ENCODE measurements around the gene RNF111. TPM values are rescaled to one million over a fixed set of nuclear protein-coding genes. Genes with fewer than 3 reads are reported as not detected.
"Not testable (repeated sequence)": the region's sequence is repeated elsewhere in the genome, so short reads cannot be mapped to it uniquely, and the experiment has no call there.

RNF111 gene
- total RNA-seq, 2 donors from 2014 or later = 41.3 to 41.8 TPM

DNA sequence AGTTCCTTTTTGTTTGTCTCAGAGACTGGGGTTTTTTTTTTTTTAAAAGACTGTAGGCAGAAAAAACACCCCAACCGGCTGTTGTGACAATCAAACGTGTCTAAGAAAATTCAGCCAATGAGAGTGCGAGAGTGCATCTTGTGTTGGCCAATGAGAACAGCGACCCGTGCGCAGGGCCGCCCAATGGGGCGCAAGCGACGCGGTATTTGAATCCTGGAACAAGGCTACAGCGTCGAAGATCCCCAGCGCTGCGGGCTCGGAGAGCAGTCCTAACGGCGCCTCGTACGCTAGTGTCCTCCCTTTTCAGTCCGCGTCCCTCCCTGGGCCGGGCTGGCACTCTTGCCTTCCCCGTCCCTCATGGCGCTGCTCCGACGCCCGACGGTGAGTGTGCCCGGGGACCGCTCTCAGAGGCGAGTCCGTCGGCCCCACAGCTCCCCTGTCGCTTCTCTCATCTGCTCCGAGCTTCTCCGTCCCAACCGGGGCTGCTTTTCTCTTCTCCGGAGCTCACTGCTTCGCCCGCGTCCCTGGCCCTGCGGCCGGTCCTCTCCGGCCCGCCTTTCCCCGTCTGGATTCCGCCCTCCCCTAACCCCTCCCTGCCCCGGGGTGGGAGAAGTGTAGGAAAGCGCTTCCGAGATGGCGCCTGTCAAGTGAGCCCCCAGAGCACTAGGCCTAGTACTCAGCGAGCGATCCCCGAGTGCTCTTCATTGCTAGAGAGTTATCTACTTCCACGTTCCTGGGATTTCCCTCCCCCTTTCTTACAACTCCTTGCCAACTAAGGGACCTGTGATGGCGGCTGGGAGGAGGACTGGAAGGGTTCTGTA, 117.7 kb downstream of the RNF111 start, which contains the start of gene CCNB2:
Gene CCNB2 (plus strand): TSS at position 235 of the 821 bp plus-strand sequence. CDS start 123 bp downstream, at position 358.
- H3K27ac Mint-ChIP-seq = peak within 1 kb of the TSS; percentile 100
- H3K4me3 Mint-ChIP-seq = peak within 1 kb of the TSS; percentile 96
- peak; percentile 70 to 79 (median 74) for DNase-seq
- H3K4me1 Mint-ChIP-seq = peaks cover 16% of the 10 kb centered on the region
- ATAC-seq = peak; percentile 100
- H3K27me3 Mint-ChIP-seq = no peaks in the 10 kb centered on the region
- H3K9me3 ChIP-seq (ENCODE audit: control insufficient read depth, low read length, poor library complexity, severe bottlenecking) = no peaks in the 10 kb centered on the region
- H3K36me3 Mint-ChIP-seq (ENCODE audit: low read depth) = no peaks in the 10 kb centered on the region

DNA sequence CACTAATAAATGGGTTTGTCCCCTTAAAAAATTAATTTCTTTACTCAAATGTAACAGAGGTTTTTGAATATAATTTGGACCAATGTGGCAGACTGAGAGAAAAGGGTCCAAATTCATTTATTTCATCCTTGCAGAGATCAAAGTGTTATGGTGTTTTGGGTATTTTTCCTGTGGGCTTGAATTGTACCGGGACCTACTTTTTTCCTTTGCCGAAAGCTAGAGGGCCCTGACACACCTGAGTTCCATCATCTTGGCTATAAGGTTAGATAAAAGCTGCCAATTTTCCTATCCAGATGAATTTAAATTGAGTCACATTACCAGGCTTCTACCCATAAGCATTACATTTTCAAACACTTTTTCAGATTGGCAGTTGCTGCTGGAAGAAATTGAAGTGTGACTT, 118.4 kb downstream of the RNF111 start:
- H3K4me1 Mint-ChIP-seq = peaks cover 16% of the 10 kb centered on the region
- no peaks in the 10 kb centered on the region for H3K36me3 Mint-ChIP-seq (ENCODE audit: low read depth)
- ATAC-seq (no peak), DNase-seq (no peak)
- peak overlapping the region; percentile 96 for H3K4me3 Mint-ChIP-seq
- H3K9me3 ChIP-seq (ENCODE audit: control insufficient read depth, low read length, poor library complexity, severe bottlenecking) = no peaks in the 10 kb centered on the region
- H3K27me3 Mint-ChIP-seq = no peaks in the 10 kb centered on the region
- no peak overlapping the region for H3K27ac Mint-ChIP-seq

DNA sequence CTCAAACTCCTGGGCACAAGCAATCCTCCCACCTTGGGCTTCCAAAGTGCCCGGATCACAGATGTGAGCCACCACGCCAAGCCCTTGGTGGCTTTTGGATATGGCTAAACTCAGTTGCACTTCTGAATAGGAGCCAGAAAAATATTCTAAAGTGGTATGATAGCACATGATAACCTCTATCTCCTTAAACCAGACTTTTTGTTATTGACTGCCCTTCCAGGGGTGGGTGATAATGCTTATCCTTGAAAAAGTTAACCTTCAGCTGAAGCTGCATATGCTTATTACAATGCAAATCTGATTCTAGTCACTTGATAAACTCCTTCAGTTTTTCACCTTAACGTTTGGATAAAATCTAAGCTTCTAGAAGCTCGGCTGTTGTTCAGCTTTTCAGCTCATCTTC, 123.8 kb downstream of the RNF111 start:
- H3K36me3 Mint-ChIP-seq (ENCODE audit: low read depth) = no peaks in the 10 kb centered on the region
- H3K4me3 Mint-ChIP-seq = no peak overlapping the region
- no peak overlapping the region for H3K27ac Mint-ChIP-seq
- DNase-seq (no peak), ATAC-seq (no peak)
- no peaks in the 10 kb centered on the region for H3K27me3 Mint-ChIP-seq
- H3K4me1 Mint-ChIP-seq = no peaks in the 10 kb centered on the region
- no peaks in the 10 kb centered on the region for H3K9me3 ChIP-seq (ENCODE audit: control insufficient read depth, low read length, poor library complexity, severe bottlenecking)

DNA sequence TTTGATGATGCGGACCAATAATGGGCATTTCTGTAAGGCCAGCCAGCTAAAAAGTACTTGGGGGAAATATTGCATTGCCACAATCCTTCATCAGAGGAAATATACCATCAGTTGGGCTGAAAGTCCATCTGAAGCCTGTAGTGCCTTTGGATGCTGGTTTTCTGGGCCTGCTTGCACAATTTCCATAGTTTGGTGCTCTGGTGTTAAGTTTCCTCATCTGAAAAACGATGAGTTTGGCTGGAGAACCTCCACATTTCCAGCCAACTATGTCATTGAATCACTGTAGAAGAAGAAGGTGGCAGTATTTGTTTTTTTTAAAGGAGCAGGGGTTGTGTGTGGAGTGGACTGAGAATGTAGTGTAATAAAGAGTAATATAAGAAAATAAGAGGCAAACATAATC, 127.6 kb downstream of the RNF111 start:
- Mint-ChIP-seq H3K27me3 (no peaks in the 10 kb centered on the region), H3K27ac (no peak overlapping the region), H3K4me3 (no peak overlapping the region), H3K4me1 (peaks cover under 1% of the 10 kb centered on the region), H3K36me3 (ENCODE audit: low read depth) (no peaks in the 10 kb centered on the region)
- H3K9me3 ChIP-seq (ENCODE audit: control insufficient read depth, low read length, poor library complexity, severe bottlenecking) = no peaks in the 10 kb centered on the region
- ATAC-seq = no peak
- no peak for DNase-seq

DNA sequence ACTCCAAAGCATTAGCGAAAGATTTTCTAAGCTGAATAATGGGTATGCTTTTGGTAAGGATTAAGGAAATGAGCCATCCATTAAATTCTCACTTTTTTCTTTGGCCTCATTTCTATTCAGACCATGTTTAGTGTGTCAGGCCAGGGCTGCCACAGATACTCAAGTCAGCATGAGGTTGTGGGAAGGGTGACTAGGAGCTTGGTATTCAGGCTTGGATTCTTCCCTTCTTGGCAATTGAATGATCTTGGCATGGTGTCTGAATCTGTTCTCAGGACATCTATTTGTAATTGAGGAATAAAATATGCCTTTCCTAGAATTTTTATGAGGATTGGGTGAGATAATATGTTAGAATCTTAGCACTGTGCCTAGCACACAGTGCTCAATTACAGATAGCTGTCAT, 128.7 kb downstream of the RNF111 start:
- ATAC-seq (no peak), DNase-seq (no peak)
- Mint-ChIP-seq H3K4me1 (peaks cover 5% of the 10 kb centered on the region), H3K4me3 (no peak overlapping the region), H3K36me3 (ENCODE audit: low read depth) (no peaks in the 10 kb centered on the region), H3K27me3 (no peaks in the 10 kb centered on the region), H3K27ac (no peak overlapping the region)
- no peaks in the 10 kb centered on the region for H3K9me3 ChIP-seq (ENCODE audit: control insufficient read depth, low read length, poor library complexity, severe bottlenecking)

DNA sequence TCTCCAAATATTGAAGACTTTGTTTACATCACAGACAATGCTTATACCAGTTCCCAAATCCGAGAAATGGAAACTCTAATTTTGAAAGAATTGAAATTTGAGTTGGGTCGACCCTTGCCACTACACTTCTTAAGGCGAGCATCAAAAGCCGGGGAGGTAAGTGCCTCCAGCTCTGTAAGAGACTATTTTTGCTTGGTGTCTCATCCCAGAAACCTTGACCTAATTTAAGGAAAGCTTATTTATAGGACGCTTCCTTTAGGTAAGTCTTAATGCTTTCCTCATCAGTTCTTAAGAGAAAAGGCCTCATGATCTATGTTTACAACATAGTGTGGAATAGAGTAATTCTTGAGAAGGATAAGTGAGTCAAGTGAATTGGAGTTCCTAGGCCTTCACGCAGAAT, 129.3 kb downstream of the RNF111 start:
- Mint-ChIP-seq H3K36me3 (ENCODE audit: low read depth) (no peaks in the 10 kb centered on the region), H3K27me3 (no peaks in the 10 kb centered on the region), H3K4me3 (no peak overlapping the region), H3K27ac (no peak overlapping the region), H3K4me1 (peaks cover 5% of the 10 kb centered on the region)
- ATAC-seq (no peak), DNase-seq (no peak)
- H3K9me3 ChIP-seq (ENCODE audit: control insufficient read depth, low read length, poor library complexity, severe bottlenecking) = no peaks in the 10 kb centered on the region

DNA sequence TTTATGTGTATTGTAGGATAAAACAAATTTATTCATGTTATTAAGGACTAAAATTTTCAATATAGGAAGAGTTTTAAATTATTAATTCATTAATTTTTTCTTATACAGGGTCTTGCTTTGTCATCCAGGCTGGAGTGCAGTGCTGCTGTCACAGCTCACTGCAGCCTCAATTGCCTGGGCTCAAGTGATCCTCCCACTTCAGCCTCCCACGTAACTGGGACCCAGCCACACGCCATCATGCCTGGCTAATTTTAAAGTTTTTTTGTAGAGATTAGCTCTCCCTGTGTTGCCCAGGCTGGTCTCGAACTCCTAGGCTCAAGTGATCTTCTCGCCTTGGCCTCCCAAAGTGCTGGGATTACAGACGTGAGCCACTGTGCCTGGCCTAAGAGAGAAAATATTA, 132.2 kb downstream of the RNF111 start:
- no peaks in the 10 kb centered on the region for H3K9me3 ChIP-seq (ENCODE audit: control insufficient read depth, low read length, poor library complexity, severe bottlenecking)
- H3K4me1 Mint-ChIP-seq = peaks cover 5% of the 10 kb centered on the region
- H3K27me3 Mint-ChIP-seq = no peaks in the 10 kb centered on the region
- no peaks in the 10 kb centered on the region for H3K36me3 Mint-ChIP-seq (ENCODE audit: low read depth)
- no peak overlapping the region for H3K4me3 Mint-ChIP-seq
- DNase-seq = no peak
- ATAC-seq = no peak
- H3K27ac Mint-ChIP-seq = no peak overlapping the region

DNA sequence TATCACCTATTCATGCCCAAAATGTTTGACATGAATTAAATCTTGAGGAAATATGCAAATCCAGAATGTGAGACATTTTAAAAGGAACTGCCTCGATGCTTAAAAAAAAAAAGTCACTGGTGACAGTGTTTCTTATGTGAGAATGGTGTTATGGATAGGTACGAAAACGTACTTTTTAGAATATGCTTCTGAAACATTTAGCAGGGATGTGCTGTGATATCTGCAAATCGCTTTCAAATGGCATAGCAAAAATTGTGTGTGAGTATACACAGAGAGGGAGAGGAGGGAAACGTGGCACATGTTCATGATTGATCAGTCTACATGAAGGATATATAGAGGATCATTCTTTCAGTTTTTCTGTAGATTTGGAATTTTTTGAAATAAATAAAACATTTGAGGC, 133.5 kb downstream of the RNF111 start:
- Mint-ChIP-seq H3K4me1 (peaks cover 5% of the 10 kb centered on the region), H3K27ac (no peak overlapping the region), H3K36me3 (ENCODE audit: low read depth) (no peaks in the 10 kb centered on the region), H3K4me3 (no peak overlapping the region), H3K27me3 (no peaks in the 10 kb centered on the region)
- ATAC-seq (no peak), DNase-seq (no peak)
- H3K9me3 ChIP-seq (ENCODE audit: control insufficient read depth, low read length, poor library complexity, severe bottlenecking) = no peaks in the 10 kb centered on the region

DNA sequence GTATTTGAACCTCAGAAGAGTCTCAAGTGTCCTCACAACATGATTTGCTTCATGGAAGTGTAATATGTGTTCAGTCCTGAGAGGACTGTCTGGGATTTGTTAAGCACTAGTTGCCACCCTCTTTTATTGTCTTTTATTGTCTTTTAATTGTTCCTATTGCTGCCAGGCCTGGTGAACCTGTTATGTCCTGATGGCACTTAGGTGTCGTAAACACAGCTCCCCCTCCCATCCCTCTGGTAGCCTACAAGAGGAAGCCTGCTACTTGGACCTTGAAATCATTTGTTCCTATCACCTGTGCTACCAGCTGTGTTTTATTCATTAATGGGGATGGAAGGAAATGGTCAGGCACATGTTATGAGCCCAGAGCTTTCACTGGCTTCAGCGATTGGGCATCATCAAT, 136.8 kb downstream of the RNF111 start:
- Mint-ChIP-seq H3K36me3 (ENCODE audit: low read depth) (peaks cover 4% of the 10 kb centered on the region), H3K4me1 (peaks cover 8% of the 10 kb centered on the region), H3K4me3 (no peak overlapping the region), H3K27ac (no peak overlapping the region), H3K27me3 (no peaks in the 10 kb centered on the region)
- DNase-seq (no peak), ATAC-seq (no peak)
- no peaks in the 10 kb centered on the region for H3K9me3 ChIP-seq (ENCODE audit: control insufficient read depth, low read length, poor library complexity, severe bottlenecking)

DNA sequence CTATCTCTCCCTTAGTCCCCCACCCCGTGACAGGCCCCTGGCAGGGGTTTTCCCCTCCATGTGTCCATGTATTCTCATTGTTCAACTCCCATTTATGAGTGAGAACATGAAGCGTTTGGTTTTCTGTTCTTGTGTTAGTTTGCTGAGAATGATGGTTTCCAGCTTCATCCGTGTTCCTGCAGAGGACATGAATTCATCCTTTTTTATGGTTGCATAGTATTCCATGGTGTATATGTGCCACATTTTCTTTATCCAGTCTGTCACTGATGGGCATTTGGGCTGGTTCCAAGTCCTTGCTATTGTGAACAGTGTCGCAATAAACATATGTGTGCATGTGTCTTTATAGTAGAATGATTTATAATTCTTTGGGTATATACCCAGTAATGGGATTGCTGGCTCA, 138.2 kb downstream of the RNF111 start:
- not testable (repeated sequence) for DNase-seq; H3K4me1 Mint-ChIP-seq; H3K36me3 Mint-ChIP-seq (ENCODE audit: low read depth); H3K27ac Mint-ChIP-seq; H3K4me3 Mint-ChIP-seq; ATAC-seq; H3K27me3 Mint-ChIP-seq; H3K9me3 ChIP-seq (ENCODE audit: control insufficient read depth, low read length, poor library complexity, severe bottlenecking)

DNA sequence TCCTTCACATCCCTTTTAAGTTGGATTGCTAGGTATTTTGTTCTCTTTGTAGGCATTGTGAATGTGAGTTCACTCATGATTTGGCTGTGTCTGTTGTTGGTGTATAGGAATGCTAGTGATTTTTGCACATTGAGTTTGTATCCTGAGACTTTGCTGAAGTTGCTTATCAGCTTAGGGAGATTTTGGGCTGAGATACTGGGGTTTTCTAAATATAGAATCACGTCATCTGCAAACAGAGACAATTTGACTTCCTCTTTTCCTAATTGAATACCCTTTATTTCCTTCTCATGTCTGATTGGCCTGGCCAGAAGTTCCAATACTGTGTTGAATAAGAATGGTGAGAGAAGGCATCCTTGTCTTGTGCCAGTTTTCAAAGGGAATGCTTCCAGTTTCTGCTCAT, 139.8 kb downstream of the RNF111 start:
- not testable (repeated sequence) for H3K27ac Mint-ChIP-seq; H3K4me3 Mint-ChIP-seq; ATAC-seq; H3K9me3 ChIP-seq (ENCODE audit: control insufficient read depth, low read length, poor library complexity, severe bottlenecking); H3K36me3 Mint-ChIP-seq (ENCODE audit: low read depth); H3K4me1 Mint-ChIP-seq; H3K27me3 Mint-ChIP-seq; DNase-seq

DNA sequence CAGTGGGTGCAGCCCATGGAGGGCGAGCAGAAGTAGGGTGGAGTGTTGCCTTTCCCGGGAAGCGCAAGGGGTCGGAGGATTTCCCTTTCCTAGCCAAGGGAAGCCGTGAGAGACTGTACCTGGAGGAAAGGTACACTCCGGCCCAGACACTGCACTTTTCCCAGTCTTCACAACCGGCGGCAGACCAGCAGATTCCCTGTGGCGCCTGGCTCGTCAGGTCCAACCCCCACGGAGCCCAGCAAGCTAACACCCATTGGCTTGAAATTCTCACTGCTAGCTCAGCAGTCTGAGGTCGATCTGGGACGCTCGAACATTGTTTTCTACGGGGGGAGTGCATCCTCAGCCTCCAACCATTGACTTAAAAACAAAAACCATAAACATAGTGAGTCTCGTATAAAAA, 144.0 kb downstream of the RNF111 start:
- Mint-ChIP-seq H3K27me3 (no peaks in the 10 kb centered on the region), H3K4me3 (no peak overlapping the region), H3K27ac (no peak overlapping the region), H3K36me3 (ENCODE audit: low read depth) (peaks cover 6% of the 10 kb centered on the region), H3K4me1 (peaks cover 3% of the 10 kb centered on the region)
- DNase-seq (no peak), ATAC-seq (no peak)
- no peaks in the 10 kb centered on the region for H3K9me3 ChIP-seq (ENCODE audit: control insufficient read depth, low read length, poor library complexity, severe bottlenecking)

DNA sequence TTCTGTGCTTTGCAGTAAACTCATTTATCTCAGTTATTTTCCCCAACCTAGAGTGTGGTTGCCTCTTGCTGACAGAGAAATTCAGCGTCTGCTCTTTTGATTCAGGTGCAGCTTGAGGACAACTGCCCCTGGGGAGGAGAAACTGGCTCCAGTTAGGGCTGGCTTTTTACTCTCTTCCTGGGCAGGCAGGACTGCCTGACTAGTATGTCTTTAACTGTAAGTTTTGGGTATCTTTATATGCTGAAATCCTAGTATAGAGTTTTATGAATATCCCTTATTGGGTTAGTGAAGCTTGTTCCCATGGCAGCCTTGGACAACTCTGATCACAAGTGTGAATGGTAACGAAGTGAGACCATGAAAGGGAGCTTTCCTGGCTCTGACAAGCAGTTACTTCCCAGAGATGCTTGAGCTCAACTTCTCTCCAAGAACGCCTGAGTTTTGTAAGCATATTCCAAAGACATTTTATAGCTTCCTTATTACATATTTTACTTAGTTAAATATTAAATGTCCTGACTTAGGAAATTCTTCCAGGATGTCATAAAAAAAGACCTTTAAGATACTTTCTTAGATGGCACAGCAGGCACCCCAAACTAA, 144.6 kb downstream of the RNF111 start:
- ATAC-seq = no peak
- no peaks in the 10 kb centered on the region for H3K9me3 ChIP-seq (ENCODE audit: control insufficient read depth, low read length, poor library complexity, severe bottlenecking)
- H3K4me1 Mint-ChIP-seq = peaks cover 3% of the 10 kb centered on the region
- no peaks in the 10 kb centered on the region for H3K27me3 Mint-ChIP-seq
- no peak overlapping the region for H3K27ac Mint-ChIP-seq
- peaks cover 6% of the 10 kb centered on the region for H3K36me3 Mint-ChIP-seq (ENCODE audit: low read depth)
- no peak overlapping the region for H3K4me3 Mint-ChIP-seq
- no peak for DNase-seq

DNA sequence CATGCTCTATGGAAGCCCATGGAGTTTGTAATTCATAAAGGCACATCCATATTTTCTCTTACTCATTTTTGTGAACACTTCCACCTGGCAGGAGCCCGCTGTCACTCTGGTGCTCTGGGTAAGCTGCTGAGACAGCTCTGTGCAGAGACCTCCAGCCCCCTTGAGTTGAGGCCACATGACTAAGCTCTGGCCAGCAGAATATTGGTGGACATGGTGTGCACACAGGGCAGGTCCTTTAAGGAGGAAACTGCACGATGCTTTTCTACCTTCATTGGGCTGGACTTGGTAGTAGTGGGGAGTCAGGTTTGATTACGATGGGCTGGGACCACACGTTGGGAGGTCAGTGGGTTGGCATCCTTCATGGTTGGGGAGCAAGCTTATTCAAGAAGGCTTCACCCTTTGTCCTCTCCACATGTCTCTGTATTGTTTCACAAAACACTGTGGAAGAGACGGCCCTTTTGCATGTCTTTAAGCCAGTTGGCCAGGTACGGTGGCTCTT, 146.5 kb downstream of the RNF111 start:
- DNase-seq = no peak
- H3K9me3 ChIP-seq (ENCODE audit: control insufficient read depth, low read length, poor library complexity, severe bottlenecking) = no peaks in the 10 kb centered on the region
- Mint-ChIP-seq H3K4me3 (no peak overlapping the region), H3K36me3 (ENCODE audit: low read depth) (peaks cover 2% of the 10 kb centered on the region), H3K4me1 (peaks cover 6% of the 10 kb centered on the region), H3K27me3 (no peaks in the 10 kb centered on the region), H3K27ac (no peak overlapping the region)
- no peak for ATAC-seq

Data from T-helper 17 cell (primary cell).